HG02885 (cell line): Measurements from ENCODE around the gene ANKRD11.
A peak's percentile ranks its signal among the peaks of the same experiment; 100 is the strongest.
"Not testable (repeated sequence)": the region's sequence is repeated elsewhere in the genome, so short reads cannot be mapped to it uniquely, and the experiment has no call there.

Source experiments
- ATAC-seq: cut with Tn5 transposase; IDR thresholded peaks from one replicate; pipeline ENCODE4 v1.9.1; 2021; ENCODE audit warnings: mild to moderate bottlenecking; ENCODE audit not compliant: unreplicated experiment, poor library complexity

ANKRD11 gene

GRCh38 chr16:89261691-89262563 lies 228.4 kb downstream of the ANKRD11 start:
- no peak for ATAC-seq

GRCh38 chr16:89259901-89260300 lies 230.5 kb downstream of the ANKRD11 start:
- not testable (repeated sequence) for ATAC-seq

DNA sequence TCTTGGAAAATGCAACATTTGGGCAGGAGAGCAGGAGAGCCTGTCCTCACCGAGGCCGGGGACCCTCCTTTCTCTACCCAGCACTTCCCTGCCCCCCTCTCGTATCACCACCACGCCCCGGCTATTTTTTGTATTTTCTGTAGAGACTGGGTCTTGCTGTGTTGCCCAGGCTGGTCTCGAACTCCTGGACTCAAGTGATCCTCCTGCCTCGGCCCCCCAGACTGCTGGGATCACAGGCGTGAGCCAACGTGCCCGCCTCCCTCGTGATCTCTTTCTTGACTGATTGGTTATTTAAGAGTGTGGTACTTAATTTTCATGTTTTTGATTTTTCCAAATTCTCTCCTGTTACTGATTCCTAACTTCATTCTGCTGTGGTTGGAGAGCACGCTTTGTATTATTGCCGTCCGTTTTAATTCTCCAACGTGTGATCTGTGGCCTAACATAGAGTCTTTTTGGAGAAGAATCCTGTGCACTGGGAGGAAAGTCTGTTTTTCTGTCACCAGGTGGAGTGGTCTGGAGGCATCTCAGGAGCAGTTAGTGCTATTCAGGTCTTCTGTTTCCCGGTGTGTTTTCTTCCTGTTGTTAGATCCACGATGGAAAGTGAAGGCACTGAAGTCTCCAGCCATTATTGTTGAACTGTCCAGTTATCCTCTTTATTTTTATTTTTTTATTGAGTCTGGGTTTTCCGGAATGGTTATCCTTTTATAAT lies 232.4 kb downstream of the ANKRD11 start:
- no peak for ATAC-seq

- ATAC-seq: no peak
Observed at GRCh38 chr16:89257281-89257731, 233.1 kb downstream of the ANKRD11 start.

DNA sequence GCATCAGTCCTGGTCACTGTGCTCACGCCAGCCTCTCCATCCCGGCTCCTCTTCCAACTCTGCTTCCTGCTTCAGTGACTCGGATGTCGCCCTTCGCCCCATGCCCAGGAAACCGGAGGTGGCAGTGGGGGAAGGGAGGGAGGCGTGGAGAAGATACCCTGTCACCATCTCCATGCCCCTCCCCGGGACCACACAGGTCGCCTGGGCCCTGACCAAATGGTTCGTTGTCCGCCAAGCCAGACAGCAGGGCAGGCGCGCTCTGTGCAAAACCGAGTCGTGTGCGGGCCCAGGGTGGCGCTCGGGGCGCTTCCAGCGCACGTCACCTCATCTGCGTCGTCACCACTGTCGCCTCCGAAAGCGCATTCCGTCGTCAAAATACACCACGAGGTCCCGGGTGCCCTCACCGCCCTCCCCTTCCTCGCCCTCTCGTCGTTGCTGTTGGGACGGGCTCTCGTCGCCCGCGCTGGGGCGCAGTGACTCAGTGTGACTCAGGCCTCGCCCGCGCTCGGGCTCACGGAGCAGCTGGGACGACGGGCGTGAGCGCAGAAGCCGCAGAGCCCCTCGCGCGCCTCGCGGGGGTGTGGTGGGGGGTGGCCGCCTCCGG lies 233.6 kb downstream of the ANKRD11 start:
- no peak for ATAC-seq

GRCh38 chr16:89253548-89254287 lies 236.6 kb downstream of the ANKRD11 start:
- ATAC-seq: no peak

GRCh38 chr16:89248196-89248982 lies 242.0 kb downstream of the ANKRD11 start:
- ATAC-seq: no peak

- not testable (repeated sequence) for ATAC-seq
Observed at GRCh38 chr16:89247734-89248075, 242.7 kb downstream of the ANKRD11 start.

GRCh38 chr16:89246903-89247733 lies 243.2 kb downstream of the ANKRD11 start:
- peak; percentile 65 for ATAC-seq

- ATAC-seq: no peak
Observed at GRCh38 chr16:89246383-89246902, 243.9 kb downstream of the ANKRD11 start.

GRCh38 chr16:89244754-89245153 lies 245.6 kb downstream of the ANKRD11 start:
- no peak for ATAC-seq

DNA sequence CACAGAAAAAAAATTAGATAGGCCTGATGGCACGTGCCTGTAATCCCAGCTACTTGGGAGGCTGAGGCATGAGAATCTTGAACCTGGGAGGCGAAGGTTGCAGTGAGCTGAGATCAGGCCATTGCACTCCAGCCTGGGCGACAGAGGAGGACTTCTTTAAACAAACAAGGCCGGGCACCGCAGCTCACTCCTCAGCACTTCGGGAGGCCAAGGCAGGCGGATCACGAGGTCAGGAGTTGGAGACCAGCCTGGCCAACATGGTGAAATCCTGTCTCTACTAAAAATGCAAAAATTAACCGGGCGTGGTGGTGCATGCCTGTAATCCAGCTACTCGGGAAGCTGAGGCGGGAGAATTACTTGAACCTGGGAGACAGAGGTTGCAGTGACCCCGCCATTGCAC lies 246.1 kb downstream of the ANKRD11 start:
- not testable (repeated sequence) for ATAC-seq

DNA sequence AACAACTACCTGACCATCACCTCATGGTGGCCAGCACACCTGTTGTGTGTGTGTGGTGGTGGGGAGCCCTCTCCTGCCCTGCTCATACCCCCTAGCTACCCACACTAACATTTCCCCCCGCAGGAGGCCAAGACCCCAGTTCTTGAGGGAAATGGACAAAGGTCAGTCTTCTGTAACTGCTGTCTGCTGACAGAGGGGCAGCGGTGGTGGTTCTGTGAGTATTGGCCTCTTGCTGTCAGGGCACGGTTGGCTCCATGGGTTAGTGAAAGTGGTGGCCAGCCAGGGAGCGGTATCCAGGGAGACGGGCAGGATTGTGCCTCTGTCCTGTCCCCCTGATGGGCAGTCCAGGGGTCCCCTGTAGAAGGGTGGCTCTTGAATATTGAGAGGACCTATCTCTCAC lies 246.7 kb downstream of the ANKRD11 start:
- no peak for ATAC-seq

DNA sequence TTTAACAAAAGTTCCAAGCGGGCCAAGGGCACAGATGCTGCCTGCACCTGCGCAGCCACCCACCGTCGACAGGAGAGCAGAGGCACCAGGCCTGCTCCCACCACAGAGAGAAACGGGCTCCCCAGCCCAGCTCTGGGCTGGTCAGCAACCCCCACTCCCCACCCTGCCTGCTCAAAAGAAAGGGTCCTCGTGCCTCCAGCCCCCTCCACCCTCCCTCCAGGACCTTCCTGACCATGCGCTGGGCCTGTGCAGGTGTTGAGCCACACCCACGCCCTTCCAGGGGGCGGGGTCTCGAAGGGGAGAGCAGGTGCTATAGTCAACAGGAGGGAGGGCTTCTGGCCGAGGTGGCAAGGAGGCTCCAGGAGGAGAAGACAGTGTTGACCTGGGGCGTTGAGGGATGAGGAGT lies 247.6 kb downstream of the ANKRD11 start:
- ATAC-seq: no peak

GRCh38 chr16:89241187-89242007 lies 249.0 kb downstream of the ANKRD11 start:
- peak; percentile 67 for ATAC-seq

DNA sequence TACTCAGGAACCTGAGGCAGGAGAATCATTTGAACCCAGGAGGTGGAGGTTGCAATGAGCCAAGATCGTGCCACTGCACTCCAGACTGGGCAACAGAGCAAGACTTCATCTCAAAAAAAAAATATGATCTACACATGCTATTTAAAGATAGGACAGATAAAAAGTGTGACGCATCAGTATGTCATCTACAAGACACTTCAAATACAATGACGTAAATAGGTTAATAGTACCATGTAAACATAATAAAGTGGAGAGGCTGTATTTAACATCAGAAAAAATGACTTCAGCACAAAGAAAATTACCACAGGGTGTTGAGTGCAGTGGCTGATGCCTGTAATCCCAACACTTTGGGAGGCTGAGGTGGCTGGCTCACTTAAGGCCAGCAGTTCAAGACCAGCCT lies 252.6 kb downstream of the ANKRD11 start:
- no peak for ATAC-seq

GRCh38 chr16:89233678-89234490 lies 256.5 kb downstream of the ANKRD11 start:
- no peak for ATAC-seq
